ENCODE results near the gene KCNJ8. TPM values are rescaled to one million over a fixed set of nuclear protein-coding genes. Genes with fewer than 3 reads are reported as not detected.
"Not testable (repeated sequence)": the region's sequence is repeated elsewhere in the genome, so short reads cannot be mapped to it uniquely, and the experiment has no call there.

Gene KCNJ8
- total and polyA plus RNA-seq, 2 experiments from 2014 or later: 12.7 to 17.8 TPM

GRCh38 chr12:21801522-21802288, 27.2 kb upstream of the KCNJ8 start:
- Histone ChIP-seq H3K4me3 (no peak overlapping the region), H3K27ac (no peak overlapping the region), H4K20me1 (ENCODE audit: insufficient read depth) (no peaks in the 10 kb centered on the region), H3K4me2 (ENCODE audit: unreplicated experiment) (no peak overlapping the region), H3K9ac (no peak overlapping the region), H3F3A (ENCODE audit: insufficient read depth) (no peaks in the 10 kb centered on the region), H3K79me2 (ENCODE audit: insufficient read depth) (no peaks in the 10 kb centered on the region), H2AFZ (no peak overlapping the region), H3K27me3 (replicated peaks; ENCODE audit: insufficient read depth) (no peaks in the 10 kb centered on the region), H3K36me3 (ENCODE audit: low read depth) (peaks cover 8% of the 10 kb centered on the region), H3K9me2 (ENCODE audit: insufficient read depth) (no peaks in the 10 kb centered on the region), H3K9me3 (ENCODE audit: low read depth) (no peaks in the 10 kb centered on the region), H3K4me1 (ENCODE audit: insufficient read depth) (no peaks in the 10 kb centered on the region)
- in situ Hi-C loops (cut with MboI): no loop called here
- DNase-seq: no peak
- TF ChIP-seq EZH2phosphoT487 (IDR thresholded peaks at IDR 0.05; ENCODE audit: insufficient read depth, low read depth) (no peak), EZH2 (IDR thresholded peaks at IDR 0.05; ENCODE audit: insufficient read depth, poor library complexity, severe bottlenecking) (no peak)
- 82 to 87% methylated on average over 4 of the region's 4 CpGs for WGBS, 2 experiments (ENCODE audit: low coverage in 1 of 2, low lambda C conversion rate in 2 of 2, missing lambda C conversion rate in 2 of 2)

GRCh38 chr12:21800011-21800410, 25.5 kb upstream of the KCNJ8 start:
- Histone ChIP-seq H2AFZ (no peak overlapping the region), H3K79me2 (ENCODE audit: insufficient read depth) (no peaks in the 10 kb centered on the region), H3K27ac (no peak overlapping the region), H3K27me3 (replicated peaks; ENCODE audit: insufficient read depth) (no peaks in the 10 kb centered on the region), H3K4me1 (ENCODE audit: insufficient read depth) (no peaks in the 10 kb centered on the region), H3K36me3 (ENCODE audit: low read depth) (peaks cover 5% of the 10 kb centered on the region; the same call in 1 of the 2 replicates), H3K9ac (no peak overlapping the region), H4K20me1 (ENCODE audit: insufficient read depth) (no peaks in the 10 kb centered on the region), H3K9me3 (ENCODE audit: low read depth) (no peaks in the 10 kb centered on the region), H3K4me2 (ENCODE audit: unreplicated experiment) (no peak overlapping the region), H3K4me3 (no peak overlapping the region), H3F3A (ENCODE audit: insufficient read depth) (no peaks in the 10 kb centered on the region), H3K9me2 (ENCODE audit: insufficient read depth) (no peaks in the 10 kb centered on the region)
- no peak for DNase-seq
- 69 to 100% methylated on average over 1 of the region's 1 CpG for WGBS, 2 experiments (ENCODE audit: low coverage in 1 of 2, low lambda C conversion rate in 2 of 2, missing lambda C conversion rate in 2 of 2)
- in situ Hi-C loops (cut with MboI): no loop called here
- TF ChIP-seq EZH2phosphoT487 (IDR thresholded peaks at IDR 0.05; ENCODE audit: insufficient read depth, low read depth): no peak

DNA sequence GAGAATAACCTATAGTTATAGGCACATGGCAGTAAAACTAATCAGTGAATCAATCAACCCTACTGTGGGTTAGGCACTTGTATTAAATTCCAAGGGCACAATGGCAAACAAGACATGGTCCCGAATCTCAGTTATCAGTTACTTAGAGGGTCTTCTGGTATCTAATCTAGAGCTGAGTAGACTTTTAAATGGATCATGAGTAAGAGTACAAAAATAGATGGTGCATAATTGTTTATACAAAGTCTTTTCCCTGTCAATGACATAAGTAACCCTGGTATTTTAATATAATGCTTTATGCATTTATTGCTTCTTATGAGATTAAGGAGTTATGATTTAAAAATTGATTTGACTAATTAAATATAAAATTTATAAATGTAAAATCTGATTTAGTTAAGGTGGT, 23.0 kb upstream of the KCNJ8 start:
- DNase-seq: no peak
- H3K79me2 ChIP-seq (ENCODE audit: insufficient read depth): no peaks in the 10 kb centered on the region
- H3K27ac ChIP-seq: no peak overlapping the region
- H3K4me3 ChIP-seq: no peak overlapping the region
- in situ Hi-C loops (cut with MboI): no loop called here
- H3F3A ChIP-seq (ENCODE audit: insufficient read depth): no peaks in the 10 kb centered on the region
- H3K27me3 ChIP-seq (replicated peaks; ENCODE audit: insufficient read depth): no peaks in the 10 kb centered on the region
- H4K20me1 ChIP-seq (ENCODE audit: insufficient read depth): no peaks in the 10 kb centered on the region
- no peaks in the 10 kb centered on the region for H3K9me3 ChIP-seq (ENCODE audit: low read depth)
- H2AFZ ChIP-seq: no peak overlapping the region
- H3K4me2 ChIP-seq (ENCODE audit: unreplicated experiment): no peak overlapping the region
- WGBS, 2 experiments (ENCODE audit: low coverage in 1 of 2, low lambda C conversion rate in 2 of 2, missing lambda C conversion rate in 2 of 2): 59 to 69% methylated on average over 1 of the region's 1 CpG
- H3K9ac ChIP-seq: no peak overlapping the region
- TF ChIP-seq EZH2 (IDR thresholded peaks at IDR 0.05; ENCODE audit: insufficient read depth, poor library complexity, severe bottlenecking): no peak
- TF ChIP-seq EZH2phosphoT487 (IDR thresholded peaks at IDR 0.05; ENCODE audit: insufficient read depth, low read depth): no peak
- no peaks in the 10 kb centered on the region; the same call in 1 of the 2 replicates for H3K36me3 ChIP-seq (ENCODE audit: low read depth)
- H3K9me2 ChIP-seq (ENCODE audit: insufficient read depth): no peaks in the 10 kb centered on the region
- H3K4me1 ChIP-seq (ENCODE audit: insufficient read depth): no peaks in the 10 kb centered on the region

- in situ Hi-C loops (cut with MboI): no loop called here
- Histone ChIP-seq H3K4me1 (ENCODE audit: insufficient read depth) (no peaks in the 10 kb centered on the region), H3K79me2 (ENCODE audit: insufficient read depth) (no peaks in the 10 kb centered on the region), H3K4me2 (ENCODE audit: unreplicated experiment) (no peak overlapping the region), H3F3A (ENCODE audit: insufficient read depth) (no peaks in the 10 kb centered on the region), H2AFZ (no peak overlapping the region), H3K36me3 (ENCODE audit: low read depth) (no peaks in the 10 kb centered on the region; the same call in 1 of the 2 replicates), H3K9me2 (ENCODE audit: insufficient read depth) (no peaks in the 10 kb centered on the region), H3K27ac (no peak overlapping the region), H3K27me3 (replicated peaks; ENCODE audit: insufficient read depth) (no peaks in the 10 kb centered on the region), H4K20me1 (ENCODE audit: insufficient read depth) (no peaks in the 10 kb centered on the region), H3K4me3 (no peak overlapping the region), H3K9ac (no peak overlapping the region), H3K9me3 (ENCODE audit: low read depth) (no peaks in the 10 kb centered on the region)
- no peak for TF ChIP-seq EZH2phosphoT487 (IDR thresholded peaks at IDR 0.05; ENCODE audit: insufficient read depth, low read depth)
- no peak for TF ChIP-seq EZH2 (IDR thresholded peaks at IDR 0.05; ENCODE audit: insufficient read depth, poor library complexity, severe bottlenecking)
- no peak for DNase-seq
- WGBS, 2 experiments (ENCODE audit: low coverage in 1 of 2, low lambda C conversion rate in 2 of 2, missing lambda C conversion rate in 2 of 2): 93 to 97% methylated on average over 10 of the region's 10 CpGs
Observed at GRCh38 chr12:21795648-21796328, 21.3 kb upstream of the KCNJ8 start.

GRCh38 chr12:21794807-21795595, 20.5 kb upstream of the KCNJ8 start:
- DNase-seq; in situ Hi-C loops (cut with MboI): not testable (repeated sequence)

DNA sequence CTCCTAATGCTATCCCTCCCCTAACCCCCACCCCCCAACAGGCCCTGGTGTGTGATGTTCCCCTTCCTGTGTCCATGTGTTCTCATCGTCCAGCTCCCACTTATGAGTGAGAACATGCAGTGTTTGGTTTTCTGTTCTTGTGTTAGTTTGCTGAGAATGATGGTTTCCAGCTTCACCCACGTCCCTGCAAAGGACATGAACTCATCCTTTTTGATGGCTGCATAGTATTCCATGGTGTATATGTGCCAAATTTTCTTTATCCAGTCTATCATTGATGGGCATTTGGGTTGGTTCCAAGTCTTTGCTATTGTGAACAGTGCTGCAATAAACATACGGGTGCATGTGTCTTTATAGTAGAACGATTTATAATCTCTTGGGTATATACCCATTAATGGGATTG, 15.2 kb upstream of the KCNJ8 start:
- H3K4me3 ChIP-seq; H3K27ac ChIP-seq; H3K36me3 ChIP-seq (ENCODE audit: low read depth); DNase-seq; H3K27me3 ChIP-seq (replicated peaks; ENCODE audit: insufficient read depth); H3K4me2 ChIP-seq (ENCODE audit: unreplicated experiment); H3K9me3 ChIP-seq (ENCODE audit: low read depth); H3K9me2 ChIP-seq (ENCODE audit: insufficient read depth); H3K9ac ChIP-seq; H3K4me1 ChIP-seq (ENCODE audit: insufficient read depth); H3K79me2 ChIP-seq (ENCODE audit: insufficient read depth); H4K20me1 ChIP-seq (ENCODE audit: insufficient read depth); H2AFZ ChIP-seq; H3F3A ChIP-seq (ENCODE audit: insufficient read depth); in situ Hi-C loops (cut with MboI): not testable (repeated sequence)
- WGBS, 2 experiments (ENCODE audit: low coverage in 1 of 2, low lambda C conversion rate in 2 of 2, missing lambda C conversion rate in 2 of 2): 65 to 72% methylated on average over 4 of the region's 4 CpGs

More at GRCh38 chr12:21794807-21795595, 20.5 kb upstream of the KCNJ8 start:
- WGBS, 2 experiments (ENCODE audit: low coverage in 1 of 2, low lambda C conversion rate in 2 of 2, missing lambda C conversion rate in 2 of 2): 70 to 77% methylated on average over 8 of the region's 8 CpGs
- not testable (repeated sequence) for H3K79me2 ChIP-seq (ENCODE audit: insufficient read depth); H3F3A ChIP-seq (ENCODE audit: insufficient read depth); H3K27ac ChIP-seq; H3K9ac ChIP-seq; H3K4me3 ChIP-seq; H4K20me1 ChIP-seq (ENCODE audit: insufficient read depth); H3K27me3 ChIP-seq (replicated peaks; ENCODE audit: insufficient read depth); H3K9me2 ChIP-seq (ENCODE audit: insufficient read depth); H3K4me2 ChIP-seq (ENCODE audit: unreplicated experiment); H3K36me3 ChIP-seq (ENCODE audit: low read depth); H3K9me3 ChIP-seq (ENCODE audit: low read depth); H2AFZ ChIP-seq; H3K4me1 ChIP-seq (ENCODE audit: insufficient read depth)
